HG03432 (cell line): ENCODE data around the gene DSG2.
"Not testable (repeated sequence)": the region's sequence is repeated elsewhere in the genome, so short reads cannot be mapped to it uniquely, and the experiment has no call there.

Experiments used
- ATAC-seq: cut with Tn5 transposase; IDR thresholded peaks from one replicate; pipeline ENCODE4 v1.9.1; 2021; ENCODE audit warnings: mild to moderate bottlenecking, moderate library complexity; ENCODE audit not compliant: unreplicated experiment

The DSG2 gene

GRCh38 chr18:31497836-31498573, at the start of gene DSG2:
Gene DSG2 (plus strand): TSS chr18:31498177. CDS start chr18:31498252, 75 bp downstream.
- peak; percentile 63 for ATAC-seq

DNA sequence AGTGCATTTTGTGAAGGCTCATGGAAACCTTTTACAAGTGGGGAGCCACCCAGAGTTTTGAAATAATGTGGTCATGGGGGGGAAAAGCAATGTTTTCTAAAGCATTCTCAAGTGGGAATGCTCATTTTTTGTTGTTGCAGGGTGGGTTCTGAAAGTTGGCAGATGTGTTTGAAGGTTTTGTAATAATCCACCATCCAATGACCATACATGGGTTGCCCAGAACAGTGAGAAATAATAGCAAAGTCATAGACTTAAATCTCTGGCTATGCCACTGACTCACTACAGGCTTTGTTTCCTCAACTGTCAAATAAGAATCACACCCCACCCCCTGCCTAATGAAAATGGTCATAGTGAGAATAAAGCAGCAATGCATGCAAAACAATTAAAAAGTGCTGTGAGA, 47.6 kb upstream of the DSG2 start:
- ATAC-seq, result no peak

DNA sequence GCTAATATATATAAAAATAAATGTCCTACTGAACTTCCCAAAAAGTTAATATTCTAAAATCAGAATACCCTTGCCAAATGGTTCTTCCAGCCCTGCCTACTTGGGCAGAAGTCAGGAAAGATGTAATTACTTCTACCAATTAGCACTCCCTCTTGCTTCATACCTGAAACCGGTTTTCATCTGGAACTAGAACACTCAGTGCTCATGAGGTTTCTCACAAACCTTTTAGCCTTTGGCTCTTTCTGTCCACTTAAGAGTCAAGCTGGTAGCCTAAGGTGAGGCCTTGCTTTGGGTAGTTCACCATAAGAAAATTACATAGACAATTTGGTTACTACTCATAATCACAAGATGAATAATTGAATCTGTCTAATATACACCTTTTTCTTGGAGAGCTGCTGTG, 46.4 kb upstream of the DSG2 start:
- ATAC-seq, result no peak

GRCh38 chr18:31454066-31454708, 43.8 kb upstream of the DSG2 start:
- no peak for ATAC-seq

GRCh38 chr18:31469629-31470028, 28.3 kb upstream of the DSG2 start:
- no peak for ATAC-seq

- ATAC-seq, result no peak
Observed at GRCh38 chr18:31478688-31479087, 19.3 kb upstream of the DSG2 start.

DNA sequence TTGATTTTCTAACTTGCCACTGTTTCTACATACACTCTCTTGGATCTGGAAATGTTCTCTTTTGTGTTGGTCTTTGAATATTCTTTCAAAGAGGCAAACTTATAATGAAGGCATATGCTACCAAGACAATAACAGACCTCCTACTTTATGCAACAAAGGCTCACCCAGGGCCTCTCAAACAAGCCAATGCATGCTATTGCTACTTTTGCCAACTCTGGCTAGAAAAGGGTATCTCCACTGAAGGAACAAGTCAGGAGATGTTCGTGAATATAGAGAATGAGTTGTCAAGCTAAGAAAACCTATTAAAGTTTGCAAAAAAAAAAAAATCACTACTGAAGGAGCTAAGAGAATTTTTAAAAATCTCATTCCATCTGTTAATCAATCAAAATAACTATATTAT, 15.9 kb upstream of the DSG2 start:
- ATAC-seq, result no peak

DNA sequence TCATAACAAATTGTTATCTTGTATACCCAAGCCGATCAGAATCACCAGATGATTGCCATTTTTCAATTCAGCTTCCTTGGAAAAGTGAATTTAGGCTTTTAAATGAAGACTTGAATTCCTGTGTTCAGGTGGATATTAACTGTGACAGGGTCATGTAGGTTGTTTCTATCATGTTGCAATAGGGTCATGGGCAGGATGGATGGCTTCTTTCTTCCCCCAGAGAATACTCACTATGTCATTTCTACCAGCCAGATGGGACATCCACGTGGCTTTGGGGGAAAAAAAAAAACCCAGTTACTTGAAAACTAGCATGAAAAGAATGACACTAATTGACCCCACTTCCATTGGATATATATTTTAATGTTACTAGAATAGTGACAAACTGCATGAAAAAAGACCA, 14.6 kb upstream of the DSG2 start:
- ATAC-seq, result no peak

DNA sequence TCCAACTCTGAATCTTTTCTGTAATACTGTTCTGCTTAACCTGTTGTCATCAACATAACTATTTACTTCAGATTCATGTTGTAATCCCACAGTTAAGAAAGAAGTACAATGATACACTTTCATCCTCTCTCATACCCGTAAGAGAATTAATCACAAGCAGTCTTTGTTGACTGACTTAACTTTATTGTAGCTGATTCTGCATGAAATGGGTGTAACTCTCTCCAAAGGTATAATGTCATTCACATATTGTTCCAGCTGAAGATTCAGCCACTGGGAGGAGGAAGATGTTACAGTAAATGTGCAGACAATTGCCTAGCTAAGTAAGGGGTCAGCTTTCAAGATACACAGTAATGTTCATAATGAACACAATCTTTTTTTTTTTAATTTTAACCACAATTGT, 13.5 kb upstream of the DSG2 start:
- ATAC-seq, result no peak

GRCh38 chr18:31486165-31486564, 11.8 kb upstream of the DSG2 start:
- no peak for ATAC-seq

DNA sequence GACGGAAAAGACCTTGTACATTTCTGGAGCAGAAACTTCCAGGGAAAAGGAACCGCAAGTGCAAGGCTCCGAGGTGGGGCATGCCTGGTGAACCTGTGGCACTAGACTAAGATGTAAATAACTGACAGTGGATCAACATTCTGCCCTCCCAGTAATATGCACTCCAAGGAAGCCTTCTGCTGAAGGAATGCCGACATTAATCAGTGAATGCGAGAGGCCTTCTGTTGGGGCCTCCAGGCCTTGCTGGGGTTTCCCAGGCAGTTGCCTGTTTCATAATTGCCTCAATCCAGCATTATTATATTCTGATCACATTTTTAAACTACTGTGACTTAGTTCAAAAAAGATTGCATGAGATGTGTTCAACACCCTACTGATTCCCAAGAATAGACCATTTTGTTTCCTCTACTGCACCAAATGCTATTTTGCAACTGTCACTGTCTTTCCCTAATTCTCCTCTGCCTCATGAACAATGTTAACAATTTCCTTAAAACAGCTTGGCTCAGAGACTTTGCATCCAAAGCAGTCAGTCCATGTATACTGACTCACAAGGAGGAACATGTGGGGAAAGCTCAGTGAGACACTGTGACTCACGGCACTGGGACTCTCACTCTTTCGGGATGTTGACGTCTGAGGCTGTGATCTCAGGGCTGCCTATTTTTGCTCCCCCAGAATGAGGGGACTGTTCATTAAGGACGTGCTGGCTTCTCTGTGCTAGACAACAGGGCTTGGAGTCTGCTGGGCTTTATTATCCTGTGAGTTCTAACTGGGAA, 10.5 kb upstream of the DSG2 start:
- no peak for ATAC-seq

DNA sequence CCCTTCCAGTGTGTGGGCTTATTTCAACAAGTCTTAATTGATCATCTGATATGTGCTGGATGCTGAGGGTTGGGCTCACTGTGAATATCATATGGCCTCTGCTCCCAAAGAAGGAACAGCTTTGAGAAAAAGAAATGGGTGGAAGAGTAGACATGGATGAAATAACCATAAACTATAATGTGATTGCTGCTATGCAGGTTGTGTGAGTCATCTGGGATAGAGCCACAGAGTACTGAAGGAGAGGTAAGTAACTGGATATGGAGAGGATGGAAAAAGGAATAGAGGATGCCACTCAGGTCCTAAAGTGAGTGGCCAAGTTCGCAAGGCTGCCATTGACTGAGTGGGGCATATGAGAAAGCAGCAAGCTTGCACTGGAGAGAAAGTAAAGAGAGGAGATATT, 8.7 kb upstream of the DSG2 start:
- no peak for ATAC-seq

GRCh38 chr18:31490387-31490786, 7.6 kb upstream of the DSG2 start:
- ATAC-seq, result peak; percentile 93

- no peak for ATAC-seq
Observed at GRCh38 chr18:31490833-31491232, 7.1 kb upstream of the DSG2 start.

GRCh38 chr18:31491586-31491985, 6.4 kb upstream of the DSG2 start:
- ATAC-seq, result no peak

GRCh38 chr18:31492671-31493070, 5.3 kb upstream of the DSG2 start:
- no peak for ATAC-seq

- no peak for ATAC-seq
Observed at GRCh38 chr18:31493171-31493570, 4.8 kb upstream of the DSG2 start.

GRCh38 chr18:31493941-31494340, 4.0 kb upstream of the DSG2 start:
- no peak for ATAC-seq

DNA sequence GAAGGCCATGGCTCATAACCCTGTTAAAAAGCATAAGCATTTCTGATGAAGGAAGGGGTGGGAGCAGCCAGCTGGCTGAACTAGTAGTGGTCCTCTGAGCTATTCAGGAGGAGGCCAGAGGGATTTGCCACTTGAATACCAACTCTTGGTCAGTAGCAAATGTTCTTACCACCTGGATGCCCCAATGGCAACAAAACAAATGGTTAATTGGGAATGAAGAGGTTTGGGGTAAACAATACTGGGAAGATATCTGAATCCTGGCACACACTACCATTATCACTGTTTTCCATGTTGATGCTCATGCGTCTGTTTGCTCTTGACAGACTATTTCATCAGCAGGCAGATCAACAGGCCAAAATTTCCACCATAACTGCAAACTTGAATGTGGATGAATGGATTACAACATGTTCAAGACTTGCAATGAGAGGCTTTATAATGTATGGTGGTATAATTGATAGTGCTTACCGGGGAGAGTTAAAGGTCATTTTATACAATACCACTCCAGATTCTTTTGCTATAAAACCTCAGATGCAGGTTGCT, 3.2 kb upstream of the DSG2 start:
- not testable (repeated sequence) for ATAC-seq

GRCh38 chr18:31497404-31497835, 557 bp upstream of the DSG2 start:
- ATAC-seq, result no peak
